Measurements from ENCODE around the gene PCF11. TPM values are rescaled to one million over a fixed set of nuclear protein-coding genes. Genes with fewer than 3 reads are reported as not detected.

Gene PCF11
- total RNA-seq, 1 donor from 2014 or later = 72.7 TPM

GRCh38 chr11:83152264-83152663 is 4.7 kb upstream of the PCF11 start:
- Histone ChIP-seq H3K9ac (no peak overlapping the region), H3K4me2 (no peak overlapping the region), H3K36me3 (no peaks in the 10 kb centered on the region), H3K27ac (no peak overlapping the region), H3K79me2 (ENCODE audit: low read depth) (peaks cover 3% of the 10 kb centered on the region), H3F3A (ENCODE audit: low read depth) (peaks cover 14% of the 10 kb centered on the region), H2AFZ (replicated peaks) (no peak overlapping the region), H3K27me3 (no peaks in the 10 kb centered on the region), H3K9me3 (ENCODE audit: low read depth) (no peaks in the 10 kb centered on the region), H4K20me1 (ENCODE audit: low read depth) (peaks cover under 1% of the 10 kb centered on the region), H3K4me1 (no peaks in the 10 kb centered on the region), H3K4me3 (no peak overlapping the region)
- no peaks in the 10 kb centered on the region for H3K27me3 Mint-ChIP-seq (ENCODE audit: insufficient read depth, low read depth)
- H3K4me1 Mint-ChIP-seq = peaks cover 4% of the 10 kb centered on the region
- peaks cover 2% of the 10 kb centered on the region for H3K36me3 Mint-ChIP-seq
- TF ChIP-seq CTCF (IDR thresholded peaks at IDR 0.05) (no peak), EZH2phosphoT487 (IDR thresholded peaks at IDR 0.05) (no peak)
- no peak overlapping the region for H3K27ac Mint-ChIP-seq
- H3K9me3 Mint-ChIP-seq = no peaks in the 10 kb centered on the region
- no peak for DNase-seq (ENCODE audit: low spot score)
- no peak overlapping the region for H3K4me3 Mint-ChIP-seq

GRCh38 chr11:83153764-83154163 is 3.2 kb upstream of the PCF11 start:
- peaks cover 25% of the 10 kb centered on the region for H3F3A ChIP-seq (ENCODE audit: low read depth)
- peaks cover 4% of the 10 kb centered on the region for H3K36me3 ChIP-seq
- H3K79me2 ChIP-seq (ENCODE audit: low read depth) = peaks cover 18% of the 10 kb centered on the region
- no peaks in the 10 kb centered on the region for H3K27me3 ChIP-seq
- no peak overlapping the region for H3K27ac ChIP-seq
- no peak overlapping the region for H3K9ac ChIP-seq
- no peaks in the 10 kb centered on the region for H3K4me1 ChIP-seq
- no peaks in the 10 kb centered on the region for H3K9me3 ChIP-seq (ENCODE audit: low read depth)
- H3K27ac Mint-ChIP-seq = no peak overlapping the region
- no peak overlapping the region for H2AFZ ChIP-seq (replicated peaks)
- DNase-seq (ENCODE audit: low spot score) = no peak
- H3K4me2 ChIP-seq = no peak overlapping the region
- peaks cover 2% of the 10 kb centered on the region for H3K36me3 Mint-ChIP-seq
- H3K27me3 Mint-ChIP-seq (ENCODE audit: insufficient read depth, low read depth) = no peaks in the 10 kb centered on the region
- no peaks in the 10 kb centered on the region for H3K9me3 Mint-ChIP-seq
- peaks cover 4% of the 10 kb centered on the region for H3K4me1 Mint-ChIP-seq
- H4K20me1 ChIP-seq (ENCODE audit: low read depth) = peaks cover 15% of the 10 kb centered on the region
- TF ChIP-seq EZH2phosphoT487 (IDR thresholded peaks at IDR 0.05) (no peak), EZH2 (IDR thresholded peaks at IDR 0.05) (no peak), CTCF (IDR thresholded peaks at IDR 0.05) (no peak)
- H3K4me3 Mint-ChIP-seq = no peak overlapping the region
- no peak overlapping the region for H3K4me3 ChIP-seq

- H2AFZ ChIP-seq (replicated peaks) = peak overlapping the region; percentile 65
- peaks cover 13% of the 10 kb centered on the region for H3K4me1 ChIP-seq
- H3K9me3 Mint-ChIP-seq = no peaks in the 10 kb centered on the region
- peak overlapping the region; percentile 100 for H3K27ac Mint-ChIP-seq
- no peaks in the 10 kb centered on the region for H3K27me3 ChIP-seq
- peak overlapping the region; percentile 99 for H3K4me3 Mint-ChIP-seq
- peaks cover 44% of the 10 kb centered on the region for H3K79me2 ChIP-seq (ENCODE audit: low read depth)
- peak; percentile 99 for DNase-seq (ENCODE audit: low spot score)
- no peak for TF ChIP-seq EZH2phosphoT487 (IDR thresholded peaks at IDR 0.05)
- no peak for TF ChIP-seq CTCF (IDR thresholded peaks at IDR 0.05)
- TF ChIP-seq EZH2 (IDR thresholded peaks at IDR 0.05) = no peak
- no peaks in the 10 kb centered on the region for H3K9me3 ChIP-seq (ENCODE audit: low read depth)
- peaks cover 25% of the 10 kb centered on the region for H3K4me1 Mint-ChIP-seq
- H4K20me1 ChIP-seq (ENCODE audit: low read depth) = peaks cover 42% of the 10 kb centered on the region
- H3K4me2 ChIP-seq = peak overlapping the region; percentile 77
- no peak overlapping the region for H3K9ac ChIP-seq
- peak overlapping the region; percentile 58 for H3K4me3 ChIP-seq
- H3K27ac ChIP-seq = peak overlapping the region; percentile 62
- H3K27me3 Mint-ChIP-seq (ENCODE audit: insufficient read depth, low read depth) = no peaks in the 10 kb centered on the region
- peaks cover 25% of the 10 kb centered on the region for H3F3A ChIP-seq (ENCODE audit: low read depth)
- H3K36me3 Mint-ChIP-seq = peaks cover 9% of the 10 kb centered on the region
- H3K36me3 ChIP-seq = peaks cover 7% of the 10 kb centered on the region
Observed at GRCh38 chr11:83156144-83156995, 561 bp upstream of the PCF11 start.
